HEK293T (cell line): Measurements from ENCODE around the gene STPG4.

Experiments
- CTCF ChIA-PET: fragments of 350-600 bp; formaldehyde crosslinking; extraction: SDS; loops from one replicate; lab custom pipeline; 2021; ENCODE audit warnings: antibody characterized with exemption, inconsistent platforms; lab: Yijun Ruan, JAX
- POLR2A ChIA-PET: fragments of 350-600 bp; formaldehyde crosslinking; extraction: SDS; loops from one replicate; lab custom pipeline; 2020; ENCODE audit warnings: antibody characterized with exemption, inconsistent platforms; lab: Yijun Ruan, JAX
- DNase-seq: peaks from one replicate; pipeline ENCODE4 v3.0.0; 2012; ENCODE audit warnings: mixed read lengths; ENCODE audit errors: extremely low spot score
- ARNT ChIP-seq: fragments of 450-650 bp; IDR thresholded peaks from 2 replicates; pipeline ENCODE4 v1.6.1; 2017; ENCODE audit warnings: mild to moderate bottlenecking
- BHLHE40 ChIP-seq: fragments of 450-650 bp; IDR thresholded peaks from 2 replicates; pipeline ENCODE4 v1.6.1; 2016; ENCODE audit warnings: mild to moderate bottlenecking, moderate library complexity, borderline replicate concordance
- CTBP1 ChIP-seq: fragments of 450-650 bp; IDR thresholded peaks from 2 replicates; pipeline ENCODE4 v1.6.1; 2016; ENCODE audit warnings: borderline replicate concordance
- ELF4 ChIP-seq: fragments of 450-650 bp; IDR thresholded peaks from 2 replicates; pipeline ENCODE4 v1.6.1; 2017; ENCODE audit warnings: antibody characterized with exemption
- FOXA1 ChIP-seq: fragments of 450-650 bp; IDR thresholded peaks from 2 replicates; pipeline ENCODE4 v1.6.1; 2016; ENCODE audit warnings: mild to moderate bottlenecking
- FOXK2 ChIP-seq: fragments of 450-650 bp; IDR thresholded peaks from 2 replicates; pipeline ENCODE4 v1.6.1; 2016; ENCODE audit warnings: mild to moderate bottlenecking
- FOXM1 ChIP-seq: fragments of 450-650 bp; IDR thresholded peaks from 2 replicates; pipeline ENCODE4 v1.6.1; 2017; ENCODE audit warnings: mild to moderate bottlenecking, borderline replicate concordance
- HDGF ChIP-seq: fragments of 450-650 bp; IDR thresholded peaks from 2 replicates; pipeline ENCODE4 v1.6.1; 2017; ENCODE audit warnings: antibody characterized with exemption, borderline replicate concordance
- L3MBTL2 ChIP-seq: fragments of 450-650 bp; conservative IDR thresholded peaks from 2 replicates; pipeline ENCODE4 v1.6.1; 2016; ENCODE audit warnings: mild to moderate bottlenecking
- LEF1 ChIP-seq: fragments of 450-650 bp; IDR thresholded peaks from 2 replicates; pipeline ENCODE4 v1.6.1; 2017; ENCODE audit warnings: mild to moderate bottlenecking, borderline replicate concordance
- NFRKB ChIP-seq: fragments of 450-650 bp; IDR thresholded peaks from 2 replicates; pipeline ENCODE4 v1.6.1; 2016; ENCODE audit warnings: mild to moderate bottlenecking, moderate library complexity
- SP1 ChIP-seq: fragments of 450-650 bp; IDR thresholded peaks from 2 replicates; pipeline ENCODE4 v1.6.1; 2017
- SUZ12 ChIP-seq: fragments of 450-650 bp; IDR thresholded peaks from 2 replicates; pipeline ENCODE4 v1.6.1; 2016; ENCODE audit warnings: mild to moderate bottlenecking
- TARDBP ChIP-seq: fragments of 450-650 bp; IDR thresholded peaks from 2 replicates; pipeline ENCODE4 v1.6.1; 2016
- ZNF384 ChIP-seq: fragments of 450-650 bp; IDR thresholded peaks from 2 replicates; pipeline ENCODE4 v1.6.1; 2016
- TF ChIP-seq, protein P1 (sequence below): fragments of 450-650 bp; IDR thresholded peaks from 2 replicates; pipeline ENCODE4 v1.6.1; 2016

STPG4 gene

DNA sequence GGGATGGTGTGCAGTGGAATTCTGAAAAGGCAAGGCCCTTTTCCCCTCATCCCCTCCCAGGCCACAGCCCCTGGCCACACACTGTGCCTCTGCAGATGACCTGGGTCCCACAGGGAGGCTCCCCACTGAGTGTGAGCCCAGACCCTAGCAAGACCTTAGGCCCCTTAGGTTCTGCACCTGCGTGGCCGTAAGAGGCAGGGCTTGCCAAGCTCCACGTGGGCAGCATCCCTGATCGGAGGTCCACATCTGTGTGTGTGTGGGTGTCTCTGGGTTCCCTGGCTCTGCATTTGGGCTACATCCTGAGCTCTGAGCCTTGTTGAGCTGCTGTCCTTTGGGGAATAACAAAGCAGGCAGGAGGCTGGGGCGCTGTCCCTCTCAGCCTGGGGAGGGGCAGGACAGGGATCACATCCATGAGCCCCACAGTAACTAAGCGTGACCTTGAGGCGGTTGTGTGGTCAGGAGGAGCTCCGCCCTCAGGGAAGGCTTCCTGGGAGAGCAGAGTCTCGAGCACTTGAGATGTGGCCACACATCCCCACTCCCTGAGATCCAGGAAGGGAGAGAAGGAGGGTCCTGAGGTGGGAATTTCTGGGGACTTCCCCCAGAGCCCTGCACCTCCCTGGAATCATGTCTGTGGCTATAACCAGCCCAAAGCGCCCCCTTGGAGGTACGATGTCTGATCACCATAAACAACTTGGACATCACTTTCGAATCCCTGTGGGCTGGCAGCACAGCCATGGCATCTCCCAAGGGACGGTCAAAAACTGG lies 84.8 kb downstream of the STPG4 start:
- TF ChIP-seq ZNF384 (no peak), FOXM1 (no peak), CTBP1 (no peak), TARDBP (no peak), HDGF (no peak), SP1 (no peak), SUZ12 (no peak), LEF1 (no peak), FOXK2 (no peak)
- ChIA-PET POLR2A (no interaction called here), CTCF (no interaction called here)
- no peak for DNase-seq

DNA sequence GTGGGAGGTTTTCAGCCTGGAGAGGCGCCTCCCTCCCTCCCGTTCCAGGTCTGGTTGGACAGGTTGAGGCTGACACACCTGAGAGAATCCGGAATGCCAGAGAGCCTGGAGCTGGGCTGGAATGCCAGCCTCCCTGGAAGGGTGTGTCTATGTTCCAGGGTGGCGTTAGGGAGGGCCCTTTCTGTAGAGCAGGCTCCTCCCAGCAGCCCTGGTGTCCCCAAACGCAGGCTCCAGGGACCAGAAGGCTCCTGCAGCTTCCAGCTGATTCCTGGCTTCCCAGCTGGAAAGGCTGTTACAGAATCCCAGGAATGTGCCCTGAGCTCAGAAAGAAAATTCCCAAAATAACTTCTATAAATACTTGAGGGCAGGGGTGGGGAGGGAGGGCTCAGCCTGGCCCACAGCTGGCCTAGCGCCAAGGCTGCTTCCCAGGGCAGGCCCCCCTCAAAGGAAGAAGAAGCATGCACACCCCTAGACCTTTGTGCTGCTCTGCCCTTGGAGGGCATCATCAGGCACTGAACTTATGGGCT lies 85.4 kb downstream of the STPG4 start:
- CTCF ChIA-PET: no interaction called here
- TF ChIP-seq L3MBTL2 (no peak), SP1 (no peak), FOXA1 (no peak), LEF1 (no peak), SUZ12 (no peak), TARDBP (no peak), FOXM1 (no peak)
- TF ChIP-seq, protein P1, sequence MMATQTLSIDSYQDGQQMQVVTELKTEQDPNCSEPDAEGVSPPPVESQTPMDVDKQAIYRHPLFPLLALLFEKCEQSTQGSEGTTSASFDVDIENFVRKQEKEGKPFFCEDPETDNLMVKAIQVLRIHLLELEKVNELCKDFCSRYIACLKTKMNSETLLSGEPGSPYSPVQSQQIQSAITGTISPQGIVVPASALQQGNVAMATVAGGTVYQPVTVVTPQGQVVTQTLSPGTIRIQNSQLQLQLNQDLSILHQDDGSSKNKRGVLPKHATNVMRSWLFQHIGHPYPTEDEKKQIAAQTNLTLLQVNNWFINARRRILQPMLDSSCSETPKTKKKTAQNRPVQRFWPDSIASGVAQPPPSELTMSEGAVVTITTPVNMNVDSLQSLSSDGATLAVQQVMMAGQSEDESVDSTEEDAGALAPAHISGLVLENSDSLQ: no peak
- DNase-seq: no peak
- POLR2A ChIA-PET: no interaction called here

DNA sequence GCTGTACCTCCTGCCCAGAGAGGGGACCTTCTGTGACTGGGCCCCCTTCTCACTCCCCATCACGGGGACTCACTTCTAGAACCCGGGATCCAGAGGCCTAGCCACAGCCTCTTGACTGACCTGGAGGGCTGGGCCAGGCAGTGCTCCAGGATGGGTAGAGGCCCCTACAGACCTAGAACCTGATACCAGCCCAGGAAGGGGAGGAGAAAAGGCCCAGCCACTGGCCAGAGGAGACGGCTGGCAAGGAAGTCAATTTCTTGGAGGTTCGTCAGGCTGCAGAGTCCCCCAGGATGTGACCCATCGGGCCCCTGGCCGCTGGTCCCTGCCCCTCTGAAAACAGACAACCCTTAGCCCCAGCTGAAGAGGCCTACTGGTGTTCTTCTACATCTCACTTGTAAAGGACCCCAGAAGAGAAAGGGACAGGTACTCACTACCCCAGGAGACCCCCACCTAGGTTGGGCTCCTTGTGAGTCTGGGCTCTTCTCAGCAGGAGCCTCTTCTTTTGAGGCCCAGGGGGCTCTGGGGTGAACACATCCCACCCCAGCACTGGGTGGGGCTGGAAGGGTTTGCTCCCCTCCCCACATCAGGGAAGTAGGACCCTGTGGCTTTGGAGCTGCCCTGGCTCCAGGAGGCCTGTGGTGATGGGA lies 86.0 kb downstream of the STPG4 start:
- TF ChIP-seq L3MBTL2 (no peak), HDGF (no peak), SUZ12 (no peak), TARDBP (no peak), ZNF384 (no peak), FOXA1 (no peak), BHLHE40 (no peak), FOXK2 (no peak), SP1 (no peak), FOXM1 (no peak), ELF4 (no peak), LEF1 (no peak), NFRKB (no peak), CTBP1 (no peak), ARNT (no peak)
- TF ChIP-seq, protein P1: no peak
- CTCF ChIA-PET: interaction anchor here (0.9 kb wide), 1 partner anchor 80 kb away, joined by 7 read pairs; no protein-coding TSS in a partner anchor
- DNase-seq: no peak
- POLR2A ChIA-PET: no interaction called here

GRCh38 chr2:47067788-47068407 lies 87.2 kb downstream of the STPG4 start:
- no peak for DNase-seq
- CTCF ChIA-PET: interaction anchor here (0.9 kb wide), 1 partner anchor 79 kb away, joined by 7 read pairs; no protein-coding TSS in a partner anchor
- POLR2A ChIA-PET: no interaction called here
- no peak for TF ChIP-seq BHLHE40
- no peak for TF ChIP-seq FOXM1
- TF ChIP-seq ZNF384: no peak
- TF ChIP-seq ELF4: no peak
- no peak for TF ChIP-seq L3MBTL2
- no peak for TF ChIP-seq HDGF
- TF ChIP-seq FOXA1: no peak
- TF ChIP-seq LEF1: no peak
- no peak for TF ChIP-seq ARNT
- TF ChIP-seq NFRKB: no peak
- TF ChIP-seq CTBP1: no peak

- POLR2A ChIA-PET: no interaction called here
- CTCF ChIA-PET: no interaction called here
- TF ChIP-seq BHLHE40 (no peak), FOXM1 (no peak), SP1 (no peak), FOXA1 (no peak), L3MBTL2 (no peak), TARDBP (no peak), ZNF384 (no peak), HDGF (no peak), FOXK2 (no peak), NFRKB (no peak), LEF1 (no peak), ELF4 (no peak), ARNT (no peak)
- TF ChIP-seq, protein P1: no peak
- DNase-seq: no peak
Observed at GRCh38 chr2:47065771-47066380, 89.2 kb downstream of the STPG4 start.
